ENCODE results near the gene SCGB3A1. TPM values are rescaled to one million over a fixed set of nuclear protein-coding genes. Genes with fewer than 3 reads are reported as not detected.

The SCGB3A1 gene
- total RNA-seq, 1 donor from 2014 or later, result 0.47 TPM

GRCh38 chr5:180630426-180630825 is 39.1 kb upstream of the SCGB3A1 start:
- H3K36me3 Mint-ChIP-seq (ENCODE audit: low read depth), result no peaks in the 10 kb centered on the region
- peaks cover 7% of the 10 kb centered on the region for H3K27me3 Mint-ChIP-seq (ENCODE audit: low read depth)
- no peaks in the 10 kb centered on the region for H3K9me3 Mint-ChIP-seq (ENCODE audit: low read depth)
- H3K27ac Mint-ChIP-seq (ENCODE audit: unreplicated experiment), result no peak overlapping the region
- no peak for TF ChIP-seq CTCF (IDR thresholded peaks at IDR 0.05)
- DNase-seq (ENCODE audit: low spot score), result no peak
- H3K4me3 Mint-ChIP-seq (ENCODE audit: unreplicated experiment), result no peak overlapping the region
- no peaks in the 10 kb centered on the region for H3K4me1 Mint-ChIP-seq (ENCODE audit: low read depth)

GRCh38 chr5:180629831-180630382 is 38.6 kb upstream of the SCGB3A1 start:
- no peak for TF ChIP-seq CTCF (IDR thresholded peaks at IDR 0.05)
- Mint-ChIP-seq H3K9me3 (ENCODE audit: low read depth) (no peaks in the 10 kb centered on the region), H3K27ac (ENCODE audit: unreplicated experiment) (no peak overlapping the region), H3K36me3 (ENCODE audit: low read depth) (no peaks in the 10 kb centered on the region), H3K4me3 (ENCODE audit: unreplicated experiment) (no peak overlapping the region), H3K27me3 (ENCODE audit: low read depth) (peaks cover 7% of the 10 kb centered on the region), H3K4me1 (ENCODE audit: low read depth) (no peaks in the 10 kb centered on the region)
- DNase-seq (ENCODE audit: low spot score), result no peak

GRCh38 chr5:180628827-180629750 is 37.8 kb upstream of the SCGB3A1 start:
- H3K36me3 Mint-ChIP-seq (ENCODE audit: low read depth), result no peaks in the 10 kb centered on the region

GRCh38 chr5:180628211-180628610 is 36.9 kb upstream of the SCGB3A1 start:
- Mint-ChIP-seq H3K9me3 (ENCODE audit: low read depth) (no peaks in the 10 kb centered on the region), H3K36me3 (ENCODE audit: low read depth) (no peaks in the 10 kb centered on the region), H3K4me3 (ENCODE audit: unreplicated experiment) (no peak overlapping the region), H3K4me1 (ENCODE audit: low read depth) (no peaks in the 10 kb centered on the region), H3K27me3 (ENCODE audit: low read depth) (peaks cover 4% of the 10 kb centered on the region), H3K27ac (ENCODE audit: unreplicated experiment) (no peak overlapping the region)
- no peak for DNase-seq (ENCODE audit: low spot score)
- TF ChIP-seq CTCF (IDR thresholded peaks at IDR 0.05), result no peak

More at GRCh38 chr5:180628827-180629750, 37.8 kb upstream of the SCGB3A1 start:
- H3K9me3 Mint-ChIP-seq (ENCODE audit: low read depth), result no peaks in the 10 kb centered on the region
- peaks cover 6% of the 10 kb centered on the region for H3K27me3 Mint-ChIP-seq (ENCODE audit: low read depth)
- no peak overlapping the region for H3K27ac Mint-ChIP-seq (ENCODE audit: unreplicated experiment)
- DNase-seq (ENCODE audit: low spot score), result no peak
- no peak for TF ChIP-seq CTCF (IDR thresholded peaks at IDR 0.05)
- no peak overlapping the region for H3K4me3 Mint-ChIP-seq (ENCODE audit: unreplicated experiment)
- H3K4me1 Mint-ChIP-seq (ENCODE audit: low read depth), result no peaks in the 10 kb centered on the region

GRCh38 chr5:180627386-180628120 is 36.3 kb upstream of the SCGB3A1 start:
- no peak for TF ChIP-seq CTCF (IDR thresholded peaks at IDR 0.05)
- Mint-ChIP-seq H3K36me3 (ENCODE audit: low read depth) (no peaks in the 10 kb centered on the region), H3K4me1 (ENCODE audit: low read depth) (no peaks in the 10 kb centered on the region), H3K4me3 (ENCODE audit: unreplicated experiment) (no peak overlapping the region), H3K9me3 (ENCODE audit: low read depth) (no peaks in the 10 kb centered on the region), H3K27me3 (ENCODE audit: low read depth) (peaks cover 3% of the 10 kb centered on the region), H3K27ac (ENCODE audit: unreplicated experiment) (no peak overlapping the region)
- no peak for DNase-seq (ENCODE audit: low spot score)
